Raji (cell line): ENCODE measurements around the gene FCN2.

ENCODE experiments used
- POLR2A ChIP-seq: IDR thresholded peaks from 2 replicates; pipeline ENCODE4 v1.6.1; 2011; ENCODE audit warnings: low read depth, low read length, control low read depth; ENCODE audit not compliant: insufficient read depth

FCN2 gene

GRCh38 chr9:134933076-134933659 is 52.6 kb downstream of the FCN2 start:
- no peak for TF ChIP-seq POLR2A

GRCh38 chr9:134935056-134935640 is 54.5 kb downstream of the FCN2 start:
- no peak for TF ChIP-seq POLR2A

DNA sequence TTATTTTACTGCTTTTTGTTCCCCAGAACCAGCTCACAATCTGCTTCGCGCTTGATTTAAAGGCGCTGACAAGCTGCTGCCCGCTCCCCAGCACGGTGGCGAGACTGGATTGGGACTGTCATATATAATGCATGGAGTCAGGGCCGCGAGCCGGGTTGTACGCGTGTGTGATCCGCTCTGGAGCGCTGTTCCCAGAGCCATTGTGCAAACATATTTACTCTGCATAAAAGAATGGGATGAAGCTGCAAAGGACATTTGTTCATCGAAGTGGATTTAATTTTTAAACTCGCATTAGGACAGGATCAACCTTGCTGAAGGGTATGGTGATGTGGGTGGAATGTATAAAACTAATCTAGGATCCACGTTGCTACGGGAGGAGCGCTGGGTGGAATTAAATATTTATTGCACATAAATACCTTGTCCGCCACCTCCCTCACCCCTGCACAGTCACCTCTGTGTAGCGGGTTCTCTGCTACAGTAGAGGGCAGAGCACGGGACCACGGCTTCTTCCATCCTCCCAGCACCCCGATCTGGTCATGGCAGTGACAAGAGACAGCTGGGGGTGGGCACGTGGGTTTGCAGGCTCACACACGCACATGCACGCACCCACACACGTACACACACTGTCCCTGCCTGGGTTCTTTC is 55.2 kb downstream of the FCN2 start:
- TF ChIP-seq POLR2A: no peak

GRCh38 chr9:134936346-134937163 is 55.9 kb downstream of the FCN2 start:
- TF ChIP-seq POLR2A: no peak
